GM06990 (cell line): ENCODE results near the gene KLHDC4.
"Not testable (repeated sequence)": the region's sequence is repeated elsewhere in the genome, so short reads cannot be mapped to it uniquely, and the experiment has no call there.

ENCODE experiments used
- DNase-seq: peaks from one replicate; pipeline ENCODE4 v3.0.0-alpha.2; 2011; ENCODE audit not compliant: insufficient read length; ENCODE audit errors: extremely low read depth
- H3K27me3 ChIP-seq: replicated peaks from 2 replicates; pipeline ENCODE4 v1.6.0; 2011; ENCODE audit warnings: low read length; ENCODE audit not compliant: control insufficient read depth, insufficient read depth
- H3K36me3 ChIP-seq: 2 replicates; pipeline ENCODE4 v1.5.1; 2011; ENCODE audit warnings: low read length; ENCODE audit not compliant: control insufficient read depth, insufficient read depth
- H3K4me3 ChIP-seq: replicated peaks from 2 replicates; pipeline ENCODE4 v1.5.1; 2011; ENCODE audit warnings: low read depth, mild to moderate bottlenecking, control low read depth, low read length
- TF ChIP-seq, protein P1 (sequence below): IDR thresholded peaks from 2 replicates; pipeline ENCODE4 v1.5.1; 2011; ENCODE audit warnings: low read length, control low read depth, mild to moderate bottlenecking, inconsistent platforms; ENCODE audit not compliant: insufficient read depth, poor library complexity, severe bottlenecking

Gene KLHDC4

DNA sequence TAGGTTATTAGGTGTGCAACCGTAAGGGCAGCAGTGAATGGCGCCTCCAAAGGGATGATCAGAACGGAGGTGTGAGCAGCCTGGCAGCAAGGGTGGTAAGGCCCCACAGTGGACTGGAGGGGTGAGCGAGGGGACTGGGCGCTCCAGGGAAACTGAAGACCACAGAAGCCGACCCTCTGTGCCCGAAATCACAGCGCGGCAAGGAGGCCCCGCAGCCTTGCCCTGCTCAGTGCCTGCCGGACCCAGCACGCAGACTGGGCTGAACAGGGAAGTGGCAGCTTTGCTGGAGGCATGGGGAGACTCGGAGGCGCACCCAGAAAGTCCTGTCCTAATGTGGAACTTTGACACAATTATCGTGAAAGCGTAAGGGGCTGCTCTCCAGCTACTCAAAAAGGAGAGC, 38.4 kb downstream of the KLHDC4 start:
- TF ChIP-seq, protein P1, sequence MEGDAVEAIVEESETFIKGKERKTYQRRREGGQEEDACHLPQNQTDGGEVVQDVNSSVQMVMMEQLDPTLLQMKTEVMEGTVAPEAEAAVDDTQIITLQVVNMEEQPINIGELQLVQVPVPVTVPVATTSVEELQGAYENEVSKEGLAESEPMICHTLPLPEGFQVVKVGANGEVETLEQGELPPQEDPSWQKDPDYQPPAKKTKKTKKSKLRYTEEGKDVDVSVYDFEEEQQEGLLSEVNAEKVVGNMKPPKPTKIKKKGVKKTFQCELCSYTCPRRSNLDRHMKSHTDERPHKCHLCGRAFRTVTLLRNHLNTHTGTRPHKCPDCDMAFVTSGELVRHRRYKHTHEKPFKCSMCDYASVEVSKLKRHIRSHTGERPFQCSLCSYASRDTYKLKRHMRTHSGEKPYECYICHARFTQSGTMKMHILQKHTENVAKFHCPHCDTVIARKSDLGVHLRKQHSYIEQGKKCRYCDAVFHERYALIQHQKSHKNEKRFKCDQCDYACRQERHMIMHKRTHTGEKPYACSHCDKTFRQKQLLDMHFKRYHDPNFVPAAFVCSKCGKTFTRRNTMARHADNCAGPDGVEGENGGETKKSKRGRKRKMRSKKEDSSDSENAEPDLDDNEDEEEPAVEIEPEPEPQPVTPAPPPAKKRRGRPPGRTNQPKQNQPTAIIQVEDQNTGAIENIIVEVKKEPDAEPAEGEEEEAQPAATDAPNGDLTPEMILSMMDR: no peak
- no peak overlapping the region for H3K4me3 ChIP-seq
- DNase-seq: no peak
- peaks cover 7% of the 10 kb centered on the region for H3K36me3 ChIP-seq
- no peaks in the 10 kb centered on the region for H3K27me3 ChIP-seq

- not testable (repeated sequence) for H3K27me3 ChIP-seq, DNase-seq, H3K4me3 ChIP-seq
- peaks cover 11% of the 10 kb centered on the region for H3K36me3 ChIP-seq
Observed at GRCh38 chr16:87726577-87726976, 39.2 kb downstream of the KLHDC4 start.

DNA sequence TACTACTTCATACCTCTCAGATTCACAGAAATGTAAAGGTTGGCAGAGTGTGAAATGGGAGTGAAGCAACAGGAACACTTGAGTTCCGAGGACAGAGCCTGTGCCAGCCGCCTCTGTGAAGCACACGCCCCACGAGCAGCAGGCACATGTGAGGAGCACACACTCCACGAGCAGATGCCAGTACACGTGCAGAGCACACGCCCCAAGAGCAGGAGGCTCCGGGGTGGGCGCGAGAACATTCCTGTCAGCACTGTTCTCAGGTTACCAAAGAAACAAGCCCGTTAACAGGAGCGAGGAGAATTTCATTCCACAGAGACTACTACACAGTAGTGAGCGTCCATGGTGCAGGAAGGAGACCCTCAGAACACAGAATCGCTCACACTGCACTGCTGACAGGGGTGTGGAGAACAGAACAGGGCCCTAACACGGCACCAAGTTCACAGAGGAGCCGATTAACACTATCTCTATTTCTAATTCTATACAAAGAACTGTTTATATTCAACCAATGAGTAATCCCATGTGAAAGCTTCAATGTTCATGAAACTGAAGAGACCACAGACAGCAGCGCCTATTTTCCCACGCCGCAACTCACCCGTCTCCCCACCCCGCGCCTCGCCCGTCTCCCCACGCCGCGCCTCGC, 40.1 kb downstream of the KLHDC4 start:
- TF ChIP-seq, protein P1: no peak
- Histone ChIP-seq H3K36me3 (peaks cover 14% of the 10 kb centered on the region), H3K4me3 (no peak overlapping the region), H3K27me3 (no peaks in the 10 kb centered on the region)
- DNase-seq: no peak

DNA sequence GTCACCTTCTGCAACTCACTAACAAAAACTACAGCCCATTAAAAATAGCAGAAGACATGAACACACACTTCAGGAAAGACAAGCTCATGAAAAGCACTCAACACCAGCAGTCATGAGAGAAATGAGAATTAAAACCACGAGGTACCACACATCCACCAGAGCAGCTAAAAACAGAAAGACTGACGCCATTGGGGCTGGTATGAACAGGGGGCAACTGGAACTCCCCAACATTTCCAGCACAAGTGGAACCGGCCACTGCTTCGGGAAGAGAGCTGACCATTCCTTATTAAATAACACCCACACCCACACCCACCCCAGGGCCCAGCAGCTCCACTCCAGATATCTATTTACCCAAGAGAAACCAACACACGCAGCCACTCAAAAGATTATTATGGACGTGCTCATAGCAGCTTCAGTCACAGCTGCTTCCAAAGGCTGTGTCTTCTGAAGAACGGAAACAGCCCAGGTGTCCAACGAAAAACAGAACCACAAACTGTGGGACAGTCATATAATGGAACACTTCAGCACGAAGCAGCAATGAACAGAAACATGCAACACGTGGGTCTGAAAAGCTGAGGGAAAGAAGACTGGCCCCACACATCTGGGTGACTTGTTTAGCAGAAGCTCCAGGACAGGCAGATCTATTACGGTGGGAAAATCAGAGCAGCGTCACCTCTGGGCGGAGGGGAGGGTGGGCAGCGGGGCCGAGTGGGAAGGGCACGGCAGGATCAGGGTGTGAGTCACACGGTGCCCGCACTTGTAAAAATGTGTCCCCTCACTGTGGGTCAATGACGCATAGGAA, 41.1 kb downstream of the KLHDC4 start:
- no peaks in the 10 kb centered on the region for H3K27me3 ChIP-seq
- no peak overlapping the region; the same call in 1 of the 2 replicates for H3K4me3 ChIP-seq
- peaks cover 17% of the 10 kb centered on the region for H3K36me3 ChIP-seq
- TF ChIP-seq, protein P1: no peak
- DNase-seq: peak; percentile 83

- H3K27me3 ChIP-seq: no peaks in the 10 kb centered on the region
- TF ChIP-seq, protein P1: no peak
- no peak overlapping the region for H3K4me3 ChIP-seq
- H3K36me3 ChIP-seq: peaks cover 17% of the 10 kb centered on the region
- DNase-seq: peak; percentile 66
Observed at GRCh38 chr16:87723226-87723623, 42.6 kb downstream of the KLHDC4 start.

- H3K27me3 ChIP-seq: no peaks in the 10 kb centered on the region
- H3K36me3 ChIP-seq: peaks cover 17% of the 10 kb centered on the region
- no peak for DNase-seq
- no peak overlapping the region for H3K4me3 ChIP-seq
- TF ChIP-seq, protein P1: no peak
Observed at GRCh38 chr16:87722590-87723225, 43.1 kb downstream of the KLHDC4 start.
